Fibroblast of lung (primary cell): ENCODE data around the gene SULT1A1. TPM values are rescaled to one million over a fixed set of nuclear protein-coding genes. Genes with fewer than 3 reads are reported as not detected.

ENCODE experiments used
- DNase-seq, 2 donors: peaks; one replicate each; pipeline versions ENCODE4 v3.0.0 to v3.0.0-alpha.2; 2010; ENCODE audit warnings: low read depth in 2 of 2
- H2AFZ ChIP-seq: 2 replicates; pipeline ENCODE4 v1.5.1; 2012; ENCODE audit warnings: low read length, control low read depth, inconsistent platforms
- H3K27ac ChIP-seq: 2 replicates; pipeline ENCODE4 v1.5.1; 2011; ENCODE audit warnings: low read length, control low read depth; ENCODE audit not compliant: insufficient read depth
- H3K27me3 ChIP-seq: 2 replicates; pipeline ENCODE4 v1.5.1; 2011; ENCODE audit warnings: mild to moderate bottlenecking, low read length; ENCODE audit not compliant: control insufficient read depth, insufficient read depth
- H3K36me3 ChIP-seq: 2 replicates; pipeline ENCODE4 v1.5.1; 2011; ENCODE audit warnings: low read length; ENCODE audit not compliant: control insufficient read depth, insufficient read depth
- H3K4me1 ChIP-seq: 2 replicates; pipeline ENCODE4 v1.5.1; 2011; ENCODE audit warnings: low read length; ENCODE audit not compliant: control insufficient read depth, insufficient read depth; ENCODE audit errors: extremely low read depth
- H3K4me2 ChIP-seq: 2 replicates; pipeline ENCODE4 v1.5.1; 2011; ENCODE audit warnings: low read length, control low read depth; ENCODE audit not compliant: insufficient read depth; ENCODE audit errors: extremely low read depth
- H3K4me3 ChIP-seq, 4 experiments: fragments of 200-600 bp in 1 of 4; sonication (generic) in 1 of 4; replicated peaks in 1 of 4; 2 replicates each; pipeline ENCODE4 v1.5.1; 2011 to 2016; ENCODE audit warnings: low read length in 4 of 4, low read depth in 3 of 4, mild to moderate bottlenecking in 3 of 4, control low read depth in 2 of 4, inconsistent platforms in 1 of 4, mixed read lengths in 1 of 4; ENCODE audit not compliant: insufficient read depth in 1 of 4; ENCODE audit errors: control extremely low read depth in 1 of 4
- H3K79me2 ChIP-seq: 2 replicates; pipeline ENCODE4 v1.5.1; 2012; ENCODE audit warnings: mild to moderate bottlenecking, low read length, inconsistent platforms; ENCODE audit not compliant: control insufficient read depth, insufficient read depth
- H3K9ac ChIP-seq: 2 replicates; pipeline ENCODE4 v1.5.1; 2011; ENCODE audit warnings: mild to moderate bottlenecking, low read length, control low read depth; ENCODE audit not compliant: insufficient read depth
- H3K9me3 ChIP-seq: 2 replicates; pipeline ENCODE4 v1.5.1; 2012; ENCODE audit warnings: low read depth, low read length; ENCODE audit not compliant: control insufficient read depth, insufficient read depth
- H4K20me1 ChIP-seq: 2 replicates; pipeline ENCODE4 v1.5.1; 2011; ENCODE audit warnings: low read length; ENCODE audit not compliant: control insufficient read depth, insufficient read depth; ENCODE audit errors: extremely low read depth
- CTCF ChIP-seq, 2 donors: IDR thresholded peaks in 1 of 2; conservative IDR thresholded peaks in 1 of 2; 1 replicate in 1 of 2; 2 replicates in 1 of 2; pipeline ENCODE4 v1.5.1; 2011 to 2012; ENCODE audit warnings: low read length in 2 of 2, control low read depth in 1 of 2, inconsistent platforms in 1 of 2, low read depth in 1 of 2, mild to moderate bottlenecking in 1 of 2
- EZH2 ChIP-seq: IDR thresholded peaks from 2 replicates; pipeline ENCODE4 v1.5.1; 2012; ENCODE audit warnings: low read length, control low read depth, mild to moderate bottlenecking; ENCODE audit errors: missing control alignments
- polyA plus RNA-seq, 2 donors: library from polyadenylated mRNA; depleted of rRNA in 1 of 2; stranded (reverse) in 1 of 2; unstranded in 1 of 2; fragments of >200 nt; gene quantifications; 2 replicates each; pipeline ENCODE4 v1.2.1, GENCODE V29; 2011 to 2012; ENCODE audit warnings: missing spikeins in 1 of 2
- total RNA-seq: library from RNA; depleted of rRNA; stranded (reverse); fragments of >200 nt; gene quantifications from 2 replicates; pipeline ENCODE4 v1.2.1, GENCODE V29; 2014

SULT1A1 gene
- total and polyA plus RNA-seq, 2 donors (not counting 1 experiment from before 2014, with no cell fraction given), result 1.3 to 1.7 TPM

GRCh38 chr16:28562199-28562598 is 47.6 kb downstream of the SULT1A1 start:
- Histone ChIP-seq H3K36me3 (no peaks in the 10 kb centered on the region), H3K9me3 (no peaks in the 10 kb centered on the region), H3K4me2 (no peak overlapping the region), H2AFZ (no peak overlapping the region), H3K4me3 (no peak overlapping the region), H3K79me2 (no peaks in the 10 kb centered on the region), H3K27me3 (no peaks in the 10 kb centered on the region), H3K9ac (no peak overlapping the region), H3K27ac (no peak overlapping the region), H3K4me1 (peaks cover 2% of the 10 kb centered on the region), H4K20me1 (no peaks in the 10 kb centered on the region)
- TF ChIP-seq CTCF (conservative IDR thresholded peaks at IDR 0.05 in 1 of 2, IDR thresholded peaks at IDR 0.05 in 1 of 2; ENCODE audit: low read depth in 1 of 2, low read length in 2 of 2) (no peak), EZH2 (no peak)
- no peak for DNase-seq

DNA sequence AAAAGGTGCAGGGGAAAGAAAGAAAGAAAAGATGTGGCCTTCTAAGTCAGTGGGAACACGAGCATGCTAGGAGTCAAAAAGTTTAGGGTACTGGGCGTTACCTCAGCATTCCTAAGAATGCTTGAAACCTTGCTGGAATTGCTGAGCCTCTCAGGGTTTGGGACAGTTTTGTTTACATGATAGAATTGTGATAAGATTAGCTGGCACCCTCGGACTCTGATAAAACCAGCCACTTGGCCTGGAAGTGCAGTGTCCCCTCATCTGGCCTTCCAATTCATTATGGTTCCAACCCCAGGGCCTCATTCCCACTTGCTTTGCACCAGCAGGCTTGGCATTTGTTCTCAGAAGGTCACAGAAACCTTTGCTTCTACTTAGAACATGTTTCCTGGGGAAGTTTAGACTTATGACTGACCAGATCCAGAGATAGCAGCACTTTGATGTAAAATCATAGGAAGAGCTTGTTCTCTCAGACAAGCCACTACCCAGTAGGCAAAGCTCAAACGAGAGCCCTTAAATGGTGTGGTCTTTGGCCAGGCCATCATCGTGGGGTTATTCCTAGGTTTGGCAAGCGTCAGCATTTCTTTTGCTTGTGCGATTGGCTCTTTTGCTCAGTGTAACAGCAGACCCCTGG is 48.2 kb downstream of the SULT1A1 start:
- Histone ChIP-seq H3K4me2 (no peak overlapping the region), H3K27me3 (no peaks in the 10 kb centered on the region), H3K36me3 (no peaks in the 10 kb centered on the region), H3K79me2 (no peaks in the 10 kb centered on the region), H3K9ac (no peak overlapping the region), H3K4me1 (peaks cover 2% of the 10 kb centered on the region), H3K27ac (no peak overlapping the region), H4K20me1 (no peaks in the 10 kb centered on the region), H3K9me3 (no peaks in the 10 kb centered on the region), H2AFZ (no peak overlapping the region), H3K4me3 (no peak overlapping the region)
- no peak for DNase-seq
- TF ChIP-seq CTCF (conservative IDR thresholded peaks at IDR 0.05 in 1 of 2, IDR thresholded peaks at IDR 0.05 in 1 of 2; ENCODE audit: low read depth in 1 of 2, low read length in 2 of 2), result no peak
- TF ChIP-seq EZH2, result no peak

DNA sequence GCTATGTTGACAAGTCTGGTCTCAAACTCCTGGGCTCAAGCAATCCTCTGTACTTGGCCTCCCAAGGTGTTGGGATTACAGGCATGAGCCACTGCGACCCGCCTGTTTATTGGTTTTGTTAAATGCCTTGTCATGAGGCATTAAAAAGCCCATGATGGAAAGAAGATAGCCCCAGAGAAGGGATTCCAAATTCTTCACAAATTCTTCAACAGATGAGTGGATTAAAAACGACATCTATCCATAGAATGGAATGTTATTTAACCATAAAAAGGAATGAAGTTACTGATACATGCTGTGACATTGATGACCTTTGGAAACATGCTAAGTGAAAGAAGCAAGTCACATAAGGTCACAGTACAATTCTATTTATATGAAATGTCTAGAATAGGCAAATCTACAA is 51.4 kb downstream of the SULT1A1 start:
- H2AFZ ChIP-seq, result no peak overlapping the region
- TF ChIP-seq EZH2, result no peak
- H3K9ac ChIP-seq, result no peak overlapping the region
- H3K9me3 ChIP-seq, result no peaks in the 10 kb centered on the region
- H3K4me2 ChIP-seq, result no peak overlapping the region
- H3K27me3 ChIP-seq, result no peaks in the 10 kb centered on the region
- no peaks in the 10 kb centered on the region for H3K36me3 ChIP-seq
- H3K4me3 ChIP-seq, result no peak overlapping the region
- no peak for DNase-seq
- no peak overlapping the region for H3K27ac ChIP-seq
- peaks cover 2% of the 10 kb centered on the region for H3K4me1 ChIP-seq
- H3K79me2 ChIP-seq, result no peaks in the 10 kb centered on the region
- H4K20me1 ChIP-seq, result no peaks in the 10 kb centered on the region
